ENCODE results near the gene DBN1. TPM values are rescaled to one million over a fixed set of nuclear protein-coding genes. Genes with fewer than 3 reads are reported as not detected.

DBN1 gene
- total RNA-seq, 1 donor from 2014 or later = 434 TPM

DNA sequence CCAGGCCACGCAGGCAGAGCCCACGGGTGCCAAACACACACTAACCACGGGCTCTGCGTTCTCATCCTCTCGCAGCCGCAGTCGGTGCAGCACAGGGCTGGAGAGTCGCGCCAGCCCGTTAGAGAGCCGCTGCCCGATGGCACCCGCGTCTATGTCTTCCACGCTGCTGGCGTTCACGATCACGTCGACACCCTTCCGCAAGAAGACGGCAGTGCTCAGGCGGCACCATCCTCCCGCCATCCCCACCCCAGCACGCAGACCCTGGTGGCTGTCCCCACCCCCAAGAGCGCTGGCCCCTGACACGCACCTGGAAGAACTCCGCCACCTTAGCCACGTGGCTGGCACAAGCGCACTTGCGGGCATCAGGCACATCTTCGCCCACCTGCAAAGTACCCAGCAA, 6.0 kb downstream of the DBN1 start:
- no peak for TF ChIP-seq CTCF (IDR thresholded peaks at IDR 0.05; ENCODE audit: insufficient read depth, low read length, poor library complexity, severe bottlenecking)

GRCh38 chr5:177466861-177467260, 6.6 kb downstream of the DBN1 start:
- Histone ChIP-seq H3K27me3 (ENCODE audit: control insufficient read depth, insufficient read depth, low read length) (no peaks in the 10 kb centered on the region), H3K4me3 (ENCODE audit: low read depth, low read length) (no peak overlapping the region), H3K36me3 (ENCODE audit: control insufficient read depth, insufficient read depth, low read length) (peaks cover 6% of the 10 kb centered on the region)
- no peak for DNase-seq (ENCODE audit: low read depth)
- no peak for TF ChIP-seq CTCF (IDR thresholded peaks at IDR 0.05; ENCODE audit: insufficient read depth, low read length, poor library complexity, severe bottlenecking)

More for the DNA sequence above, 6.0 kb downstream of the DBN1 start:
- DNase-seq (ENCODE audit: low read depth) = no peak
- no peaks in the 10 kb centered on the region for H3K27me3 ChIP-seq (ENCODE audit: control insufficient read depth, insufficient read depth, low read length)
- H3K4me3 ChIP-seq (ENCODE audit: low read depth, low read length) = no peak overlapping the region
- peaks cover 6% of the 10 kb centered on the region for H3K36me3 ChIP-seq (ENCODE audit: control insufficient read depth, insufficient read depth, low read length)

DNA sequence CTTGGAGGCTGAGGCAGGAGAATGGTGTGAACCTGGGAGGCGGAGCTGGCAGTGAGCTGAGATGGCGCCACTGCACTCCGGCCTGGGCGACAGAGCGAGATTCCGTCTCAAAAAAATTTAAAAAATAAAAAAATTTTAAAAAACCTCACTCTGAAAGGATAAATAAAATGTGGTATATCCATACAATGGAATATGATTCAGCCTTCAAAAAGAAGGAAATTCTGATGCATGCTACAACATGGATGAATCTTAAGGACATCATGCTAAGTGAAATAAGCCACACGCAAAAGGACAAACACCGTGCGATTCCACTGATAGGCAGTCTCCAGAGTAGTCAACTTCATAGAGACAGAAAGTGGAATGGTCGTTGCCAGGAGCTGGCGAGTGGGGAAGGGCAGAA, 8.4 kb downstream of the DBN1 start:
- H3K36me3 ChIP-seq (ENCODE audit: control insufficient read depth, insufficient read depth, low read length) = peaks cover 4% of the 10 kb centered on the region
- DNase-seq (ENCODE audit: low read depth) = no peak
- H3K4me3 ChIP-seq (ENCODE audit: low read depth, low read length) = no peak overlapping the region
- no peaks in the 10 kb centered on the region for H3K27me3 ChIP-seq (ENCODE audit: control insufficient read depth, insufficient read depth, low read length)
- TF ChIP-seq CTCF (IDR thresholded peaks at IDR 0.05; ENCODE audit: insufficient read depth, low read length, poor library complexity, severe bottlenecking) = no peak

DNA sequence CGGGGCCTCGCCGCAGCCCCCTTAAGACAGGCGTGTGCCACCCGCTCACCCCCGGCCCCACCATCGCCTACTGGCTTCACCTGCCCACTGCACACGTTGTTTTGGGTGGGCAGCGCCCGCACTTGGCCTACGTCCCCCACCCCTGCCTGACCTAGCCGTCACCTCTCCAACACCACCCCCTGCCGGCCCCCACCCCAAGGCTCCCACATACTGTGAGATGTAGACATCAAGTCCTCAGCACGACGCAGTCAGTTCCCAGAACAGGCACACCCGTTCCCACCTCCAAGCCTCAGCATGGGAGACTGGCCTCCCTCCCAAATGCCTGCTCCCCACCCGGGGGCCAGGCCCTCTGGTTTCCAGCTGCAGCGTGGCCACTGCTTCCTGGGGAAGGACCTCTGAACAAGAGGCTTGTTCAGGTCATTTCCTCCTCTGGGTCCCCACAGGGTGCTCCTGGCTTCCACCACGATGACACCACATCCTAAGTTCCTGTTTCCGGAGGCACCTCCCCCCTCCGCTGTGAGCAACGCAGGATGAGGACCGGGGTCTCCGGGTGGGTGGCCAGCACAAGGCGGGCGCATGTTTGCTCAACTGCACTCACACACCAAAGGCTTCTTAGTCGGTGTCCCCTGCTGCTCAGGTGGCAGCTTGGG, 11.3 kb downstream of the DBN1 start:
- Histone ChIP-seq H3K4me3 (ENCODE audit: low read depth, low read length) (no peak overlapping the region), H3K36me3 (ENCODE audit: control insufficient read depth, insufficient read depth, low read length) (peaks cover 4% of the 10 kb centered on the region), H3K27me3 (ENCODE audit: control insufficient read depth, insufficient read depth, low read length) (no peaks in the 10 kb centered on the region)
- no peak for DNase-seq (ENCODE audit: low read depth)
- TF ChIP-seq CTCF (IDR thresholded peaks at IDR 0.05; ENCODE audit: insufficient read depth, low read length, poor library complexity, severe bottlenecking) = no peak

- Histone ChIP-seq H3K27me3 (ENCODE audit: control insufficient read depth, insufficient read depth, low read length) (no peaks in the 10 kb centered on the region), H3K36me3 (ENCODE audit: control insufficient read depth, insufficient read depth, low read length) (no peaks in the 10 kb centered on the region), H3K4me3 (ENCODE audit: low read depth, low read length) (no peak overlapping the region)
- TF ChIP-seq CTCF (IDR thresholded peaks at IDR 0.05; ENCODE audit: insufficient read depth, low read length, poor library complexity, severe bottlenecking) = no peak
- DNase-seq (ENCODE audit: low read depth) = no peak
These were observed 13.4 kb downstream of the DBN1 start for GRCh38 chr5:177459819-177460628.
